ENCODE results near the gene CXCR1.
A peak's percentile ranks its signal among the peaks of the same experiment; 100 is the strongest.
"Not testable (repeated sequence)": the region's sequence is repeated elsewhere in the genome, so short reads cannot be mapped to it uniquely, and the experiment has no call there.

CXCR1 gene

DNA sequence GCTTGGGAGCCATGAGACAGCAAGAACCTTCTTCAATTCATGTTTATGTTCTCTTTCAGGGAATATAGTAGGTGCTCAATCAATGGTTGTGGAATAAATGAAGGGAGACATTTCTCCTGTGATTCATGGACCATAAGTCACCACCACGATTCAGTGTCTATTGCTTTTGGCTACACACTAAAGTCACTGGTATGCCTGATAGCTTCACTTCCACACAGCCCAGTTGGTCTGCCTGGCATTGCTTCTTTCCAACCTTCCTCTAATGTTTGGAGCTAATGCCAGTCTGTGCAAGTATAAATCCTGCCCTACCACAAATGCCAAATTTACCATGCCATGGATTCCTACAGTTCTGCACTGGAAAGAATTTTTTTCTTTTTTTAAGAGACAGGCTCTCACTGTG is 1.3 kb upstream of the CXCR1 start:
- DNase-seq, result no peak
- intact Hi-C loops (cut with DNase I), result no loop called here

DNA sequence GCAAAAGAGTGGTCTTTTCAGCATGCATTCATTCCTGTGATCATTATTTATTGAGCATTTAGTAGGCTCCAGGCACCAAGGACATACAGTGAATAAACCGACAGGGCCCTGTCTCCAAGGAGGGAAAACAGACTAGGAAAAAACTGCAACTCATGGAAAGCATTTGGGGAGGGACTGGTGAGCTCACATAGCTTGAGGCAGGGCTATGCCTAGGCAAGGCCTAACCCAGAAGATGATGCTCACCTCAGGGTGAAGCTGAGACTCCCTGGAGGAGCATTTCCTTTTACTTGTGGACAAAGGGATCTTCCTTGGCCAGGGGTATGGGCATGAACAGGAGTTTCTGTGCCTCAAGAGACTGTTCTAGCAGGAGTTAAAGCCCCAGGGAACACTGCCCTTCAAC is 3.9 kb downstream of the CXCR1 start:
- intact Hi-C loops (cut with DNase I), result no loop called here
- DNase-seq, result no peak

GRCh38 chr2:218161644-218162043 is 5.1 kb downstream of the CXCR1 start:
- DNase-seq, result no peak
- intact Hi-C loops (cut with DNase I), result no loop called here

GRCh38 chr2:218155953-218156479 is 10.7 kb downstream of the CXCR1 start:
- DNase-seq, result no peak
- intact Hi-C loops (cut with DNase I), result no loop called here

GRCh38 chr2:218152777-218153176 is 14.0 kb downstream of the CXCR1 start:
- intact Hi-C loops (cut with DNase I), result no loop called here
- peak in 7 of 10 donors; percentile 5 to 88 (median 38) for DNase-seq

- intact Hi-C loops (cut with DNase I), result no loop called here
- no peak for DNase-seq
These were observed 14.6 kb downstream of the CXCR1 start for GRCh38 chr2:218152172-218152571.

DNA sequence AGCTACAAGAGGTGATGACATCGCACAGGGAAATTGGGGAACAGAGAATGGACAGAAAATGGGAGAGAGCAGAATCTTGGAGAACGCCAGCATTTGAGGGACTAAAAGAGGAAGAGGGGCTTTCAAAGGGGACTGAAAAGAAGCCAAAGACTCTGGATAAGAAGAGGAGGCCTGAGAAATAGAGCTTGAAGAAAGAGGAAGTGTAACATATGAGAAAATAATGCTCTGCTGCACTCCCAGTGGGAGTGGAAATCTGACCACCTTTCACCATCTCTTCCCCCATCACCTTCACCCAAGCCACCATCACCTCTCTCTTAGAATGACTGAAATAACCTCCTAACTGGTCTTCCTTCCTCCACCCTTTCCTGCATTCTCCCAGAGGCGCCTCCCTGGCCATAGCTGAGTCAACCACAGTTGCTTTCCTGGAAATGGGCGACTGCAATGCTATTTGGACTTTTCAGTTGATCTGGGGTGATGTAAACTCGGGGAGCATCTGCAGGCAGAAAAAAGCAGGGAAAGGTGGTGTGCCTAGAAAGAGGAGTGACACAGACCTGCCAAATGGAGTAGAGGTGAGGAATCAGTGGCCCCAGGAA is 16.8 kb downstream of the CXCR1 start:
- intact Hi-C loops (cut with DNase I), result no loop called here
- peak in 1 of 10 donors; percentile 5 for DNase-seq

DNA sequence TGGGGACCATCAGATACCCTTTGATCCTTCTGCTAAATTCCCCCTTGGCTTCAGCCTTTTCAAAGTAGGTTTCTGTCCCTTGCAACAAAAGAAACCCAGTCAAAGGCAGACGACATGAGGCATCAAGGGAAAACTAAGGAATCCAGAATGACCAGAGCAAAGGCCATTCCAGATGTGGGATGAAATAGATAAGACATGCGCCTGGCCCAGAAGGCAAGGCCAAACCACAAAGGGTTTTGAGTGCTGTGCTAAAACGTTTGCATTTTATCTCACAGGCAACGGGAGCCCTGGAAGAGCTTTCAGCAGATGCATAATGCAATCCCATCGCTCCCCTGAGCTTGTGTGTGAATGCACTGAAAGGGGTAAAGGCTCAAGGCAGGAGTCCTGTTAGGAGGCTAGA is 17.7 kb downstream of the CXCR1 start:
- DNase-seq, result no peak

GRCh38 chr2:218146056-218146455 is 20.7 kb downstream of the CXCR1 start:
- intact Hi-C loops (cut with DNase I), result no loop called here
- no peak for DNase-seq

More for the DNA sequence above, 17.7 kb downstream of the CXCR1 start:
- intact Hi-C loops (cut with DNase I), result no loop called here

DNA sequence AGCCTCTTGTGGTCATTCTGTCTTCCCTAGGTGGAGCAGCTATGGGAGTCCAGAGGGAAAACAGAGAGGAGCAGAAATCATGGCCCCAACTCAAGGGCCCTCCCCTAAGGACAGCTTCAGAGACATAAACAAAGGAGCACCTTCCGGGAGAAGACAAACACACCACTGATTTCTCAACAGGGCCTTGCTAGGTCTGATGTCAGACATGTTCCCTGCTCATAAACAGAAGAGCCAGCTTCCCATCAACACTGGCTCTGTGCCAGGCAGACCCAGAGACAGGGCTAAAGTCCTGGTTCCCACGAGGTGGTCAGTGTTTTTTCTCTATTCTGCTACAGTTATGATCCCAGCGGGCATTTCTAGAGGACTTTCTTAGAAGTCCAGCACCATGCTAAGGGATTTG is 21.6 kb downstream of the CXCR1 start:
- DNase-seq, result peak in 1 of 10 donors; percentile 3
- intact Hi-C loops (cut with DNase I), result no loop called here

- intact Hi-C loops (cut with DNase I), result no loop called here
These were observed 28.7 kb downstream of the CXCR1 start for GRCh38 chr2:218138047-218138446.

GRCh38 chr2:218137514-218137913 is 29.2 kb downstream of the CXCR1 start:
- intact Hi-C loops (cut with DNase I), result no loop called here
- no peak for DNase-seq

More at GRCh38 chr2:218138047-218138446, 28.7 kb downstream of the CXCR1 start:
- no peak for DNase-seq

DNA sequence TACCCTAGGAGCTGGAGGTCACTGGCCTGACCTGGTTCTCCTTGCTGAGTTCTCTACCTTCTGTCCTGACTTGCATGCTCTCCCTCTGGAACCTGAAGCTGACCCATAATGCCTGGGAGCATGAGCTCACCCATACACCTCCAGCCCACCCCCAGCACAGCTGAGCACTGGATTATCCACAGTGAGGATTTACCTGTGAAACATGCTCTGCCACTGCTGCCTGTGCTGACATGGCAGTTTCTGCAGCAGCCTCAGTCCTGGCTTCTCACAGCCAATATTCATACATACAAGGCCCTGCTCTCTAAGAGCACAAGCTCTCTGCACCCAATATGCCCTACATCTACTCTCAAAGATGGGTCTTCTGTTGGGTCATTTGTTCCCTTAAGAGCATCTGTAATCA is 35.9 kb downstream of the CXCR1 start:
- intact Hi-C loops (cut with DNase I), result no loop called here
- DNase-seq, result no peak

DNA sequence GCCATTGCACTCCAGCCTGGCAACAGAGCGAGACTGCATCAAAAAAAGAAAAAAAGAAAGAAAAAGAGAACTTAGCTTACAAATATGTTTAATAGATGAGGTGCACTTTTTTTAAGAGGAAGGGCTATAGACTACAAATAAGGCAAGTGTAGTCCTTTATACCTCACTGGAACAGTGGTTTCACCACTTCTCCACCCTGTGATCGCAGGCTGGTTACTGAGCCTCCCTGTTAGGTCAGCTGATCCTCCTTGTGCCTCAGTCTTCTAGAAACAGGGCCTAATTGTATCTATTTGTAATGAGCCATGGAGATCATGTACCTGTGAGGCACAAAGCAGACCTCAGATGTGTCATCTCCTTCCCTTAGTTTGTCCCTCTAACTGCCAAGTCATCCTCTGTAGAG is 36.4 kb downstream of the CXCR1 start:
- intact Hi-C loops (cut with DNase I), result no loop called here

GRCh38 chr2:218129458-218130135 is 37.2 kb downstream of the CXCR1 start:
- intact Hi-C loops (cut with DNase I), result no loop called here
- no peak for DNase-seq

More for the DNA sequence above, 36.4 kb downstream of the CXCR1 start:
- DNase-seq, result no peak

DNA sequence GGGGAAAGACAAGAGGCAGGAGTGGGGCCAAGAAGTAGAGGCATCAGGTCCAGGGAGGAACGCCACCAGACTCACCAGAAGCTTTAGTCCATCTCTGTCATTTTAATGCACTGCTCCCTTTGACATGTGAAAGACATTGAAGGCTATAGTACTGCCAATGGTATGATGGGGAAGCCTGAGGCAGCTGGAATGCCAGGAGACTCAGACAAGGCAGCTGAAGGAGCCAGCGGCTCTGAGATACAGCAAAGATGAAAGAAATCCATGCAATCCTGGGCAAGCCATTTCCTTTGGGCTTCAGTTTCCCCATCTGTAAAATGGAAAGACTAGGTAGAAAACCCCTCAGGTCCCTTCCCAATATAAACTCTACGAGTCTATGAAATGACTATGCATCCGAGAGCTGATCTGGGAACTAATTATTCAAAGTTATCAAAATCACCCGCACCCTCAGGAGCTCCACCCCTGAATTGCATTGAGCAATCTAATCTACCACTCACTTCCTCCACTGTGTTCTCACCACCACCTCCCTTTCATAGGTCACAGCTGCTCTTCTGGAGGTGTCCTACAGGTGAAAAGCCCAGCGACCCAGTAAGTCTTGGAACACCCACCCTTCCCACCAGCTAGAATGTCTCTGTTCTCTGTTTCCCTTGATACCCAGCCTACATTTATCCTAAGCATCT is 37.8 kb downstream of the CXCR1 start:
- intact Hi-C loops (cut with DNase I), result no loop called here
- no peak for DNase-seq

GRCh38 chr2:218127929-218128455 is 38.8 kb downstream of the CXCR1 start:
- intact Hi-C loops (cut with DNase I), result no loop called here
- DNase-seq, result no peak

DNA sequence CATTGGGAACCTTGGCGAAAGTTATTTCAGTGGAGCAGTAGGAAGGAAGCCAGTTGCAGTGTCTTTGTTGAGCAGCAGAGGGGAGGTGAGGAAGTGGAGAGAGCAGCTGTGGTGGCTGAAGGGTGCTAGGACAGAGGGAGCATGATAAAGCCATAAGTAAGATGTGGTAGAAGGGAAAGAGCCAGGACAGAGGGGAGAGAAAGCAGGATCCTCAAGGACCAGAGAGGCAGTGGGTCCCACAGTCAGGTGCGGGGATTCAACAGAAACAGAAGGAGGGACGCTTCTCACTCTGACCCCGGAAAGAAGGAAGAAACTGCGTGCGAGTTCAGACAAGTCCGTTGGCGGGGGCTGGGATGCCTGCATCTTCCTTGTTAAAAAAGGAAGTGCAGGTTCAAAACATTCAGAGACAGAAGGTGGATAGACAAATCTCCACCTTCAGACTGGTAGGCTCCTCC is 41.1 kb downstream of the CXCR1 start, which contains the start of gene CXCR2:
CXCR2 (plus strand) TSS at position 403 of the 455 bp plus-strand sequence. CDS start 8,774 bp downstream, outside the sequence.
- intact Hi-C loops (cut with DNase I), result no loop called here
- no peak for DNase-seq

GRCh38 chr2:218125095-218125494 is 41.7 kb downstream of the CXCR1 start:
- no peak for DNase-seq
- intact Hi-C loops (cut with DNase I), result no loop called here

GRCh38 chr2:218123986-218124385 is 42.8 kb downstream of the CXCR1 start:
- no peak for DNase-seq
- intact Hi-C loops (cut with DNase I), result no loop called here

- intact Hi-C loops (cut with DNase I); DNase-seq: not testable (repeated sequence)
These were observed 44.5 kb downstream of the CXCR1 start for GRCh38 chr2:218122286-218122685.

All from posterior cingulate gyrus (tissue), 11 donors.